HG03066 (cell line): ENCODE data around the gene CBFA2T3.
"Not testable (repeated sequence)": the region's sequence is repeated elsewhere in the genome, so short reads cannot be mapped to it uniquely, and the experiment has no call there.

Experiments
- ATAC-seq: cut with Tn5 transposase; IDR thresholded peaks from one replicate; pipeline ENCODE4 v1.9.1; 2021; ENCODE audit warnings: low read depth; ENCODE audit not compliant: unreplicated experiment

Gene CBFA2T3

DNA sequence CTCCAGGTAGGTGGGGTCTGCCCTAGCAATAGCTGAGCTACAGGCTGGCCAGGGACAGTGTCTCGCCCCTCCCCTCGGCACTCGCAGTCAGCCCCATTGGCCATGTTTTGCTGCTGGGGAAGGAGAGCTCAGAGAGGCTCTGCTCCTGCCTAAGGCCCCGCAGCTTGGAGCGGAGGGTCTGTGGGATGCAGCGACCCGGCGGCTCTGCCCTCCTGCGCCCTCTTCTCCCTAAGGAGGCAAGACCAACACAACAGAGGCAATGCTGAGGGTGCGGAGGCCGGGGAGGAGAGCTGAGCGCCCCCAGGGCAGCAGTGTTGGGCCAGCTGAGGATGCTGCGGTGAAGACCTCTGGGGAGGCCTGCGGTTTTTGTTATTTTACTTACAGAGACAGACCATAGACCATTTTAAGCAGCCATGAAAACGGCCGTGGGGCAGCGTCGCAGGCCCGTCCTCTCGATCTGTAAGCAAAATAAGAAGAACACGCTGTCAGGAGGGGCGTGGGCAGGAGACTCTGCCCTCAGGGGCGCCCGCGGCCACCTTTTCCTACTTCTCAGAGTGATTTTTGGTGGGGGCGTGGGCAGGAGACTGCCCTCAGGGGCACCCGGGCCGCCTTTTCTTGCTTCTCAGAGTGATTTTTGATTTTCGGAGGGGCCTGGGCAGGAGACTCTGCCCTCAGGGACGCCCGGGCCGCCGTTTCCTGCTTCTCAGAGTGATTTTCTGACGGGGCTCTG is 79.1 kb downstream of the CBFA2T3 start:
- no peak for ATAC-seq

DNA sequence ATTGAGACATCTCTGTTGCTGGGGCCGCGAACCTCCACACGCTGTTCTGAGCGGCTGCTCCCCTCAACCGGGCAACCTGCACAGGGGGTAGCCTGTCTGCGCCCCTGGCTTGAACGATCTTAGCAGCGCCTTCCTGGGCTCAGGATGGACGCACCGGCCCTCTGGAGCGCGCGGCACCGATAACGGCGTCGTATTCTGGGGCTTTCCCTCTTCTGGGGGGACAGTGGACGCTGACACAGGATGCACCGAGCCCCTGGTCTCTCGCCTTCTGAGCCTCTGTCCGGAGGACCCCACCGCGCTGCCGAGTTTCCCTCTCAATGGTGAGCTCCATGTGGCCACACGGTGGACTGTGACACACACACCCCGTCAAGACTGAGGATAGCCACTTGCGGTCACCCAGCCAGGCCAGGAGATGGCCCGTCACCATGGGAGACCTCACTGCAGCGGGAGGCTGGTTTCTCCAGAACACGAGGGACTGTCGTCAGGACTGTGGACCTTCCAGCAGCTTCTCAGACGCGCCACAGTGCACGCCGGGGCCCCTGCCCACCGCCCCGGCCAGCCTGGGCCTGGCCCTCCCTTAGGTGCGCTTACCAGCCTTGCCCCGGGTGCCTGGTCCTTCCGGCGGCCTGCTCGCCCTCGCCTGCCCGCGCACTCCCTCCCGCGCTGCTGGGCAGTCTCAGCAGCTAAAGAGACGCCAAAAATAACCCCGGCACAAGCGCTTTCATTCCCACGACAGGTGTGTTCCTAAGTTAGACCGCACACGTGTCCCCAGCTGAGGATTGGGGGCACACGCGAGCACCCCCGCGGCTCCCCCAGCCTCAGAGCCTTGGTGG is 80.6 kb downstream of the CBFA2T3 start:
- no peak for ATAC-seq

DNA sequence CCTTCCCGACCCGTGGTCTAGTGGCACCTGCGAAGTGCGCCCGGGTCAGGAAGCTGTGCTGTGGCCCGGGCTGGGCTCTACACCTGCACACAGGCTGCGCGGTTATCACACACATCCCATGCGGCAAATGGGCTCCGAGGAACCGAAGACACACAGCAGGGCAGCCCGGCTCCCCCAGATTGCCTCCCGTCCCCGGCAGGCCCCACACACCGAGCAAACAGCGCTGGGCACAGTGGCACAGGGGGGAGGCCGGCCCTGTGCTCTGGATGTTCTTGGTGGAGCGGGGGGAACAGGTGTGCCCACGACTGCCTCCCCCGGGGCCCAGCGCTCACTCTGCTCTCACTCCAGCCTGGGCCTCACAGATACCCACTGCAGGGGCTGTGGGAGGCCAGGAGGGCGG is 81.7 kb downstream of the CBFA2T3 start:
- no peak for ATAC-seq

DNA sequence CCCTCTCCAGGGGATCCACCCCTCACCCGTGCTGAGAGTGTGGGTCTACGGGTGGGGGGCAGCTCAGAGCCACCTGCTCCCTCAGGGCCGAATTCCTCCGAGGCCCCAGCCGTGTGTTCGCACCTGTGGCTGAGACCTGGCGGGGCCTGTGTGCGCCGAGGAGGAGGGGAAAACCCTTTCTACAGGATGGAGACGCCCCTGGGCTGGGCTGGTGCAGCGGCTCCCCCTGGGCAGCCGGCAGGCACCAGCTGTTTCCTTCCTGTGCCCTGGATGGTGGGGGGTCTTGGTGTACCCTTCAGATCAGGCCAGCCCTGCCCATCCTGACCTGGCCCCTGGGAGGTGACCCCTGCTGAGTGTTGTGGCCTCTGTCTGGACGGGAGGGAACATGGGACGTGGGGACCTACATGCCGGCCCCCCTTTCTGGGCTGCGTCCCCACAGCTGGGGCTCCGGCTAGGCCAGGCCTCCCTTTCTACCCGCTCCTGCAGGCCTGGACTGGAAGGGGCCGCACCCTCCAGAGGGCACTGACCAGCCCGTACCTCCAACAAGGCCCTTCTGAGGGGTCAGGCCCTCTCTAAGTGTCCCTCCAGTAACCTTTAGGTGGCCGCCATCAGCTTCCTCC is 82.2 kb downstream of the CBFA2T3 start:
- ATAC-seq, result no peak

DNA sequence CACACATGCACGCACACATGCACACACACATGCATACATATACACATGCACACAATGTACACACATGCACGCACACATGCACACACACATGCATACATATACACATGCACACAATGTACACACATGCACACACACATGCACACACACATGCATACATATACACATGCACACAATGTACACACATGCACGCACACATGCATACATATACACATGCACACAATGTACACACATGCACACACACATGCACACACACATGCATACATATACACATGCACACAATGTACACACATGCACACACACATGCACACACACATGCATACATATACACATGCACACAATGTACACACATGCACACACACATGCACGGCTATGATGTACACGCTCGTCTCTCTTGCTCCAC is 82.7 kb downstream of the CBFA2T3 start:
- ATAC-seq, result not testable (repeated sequence)

DNA sequence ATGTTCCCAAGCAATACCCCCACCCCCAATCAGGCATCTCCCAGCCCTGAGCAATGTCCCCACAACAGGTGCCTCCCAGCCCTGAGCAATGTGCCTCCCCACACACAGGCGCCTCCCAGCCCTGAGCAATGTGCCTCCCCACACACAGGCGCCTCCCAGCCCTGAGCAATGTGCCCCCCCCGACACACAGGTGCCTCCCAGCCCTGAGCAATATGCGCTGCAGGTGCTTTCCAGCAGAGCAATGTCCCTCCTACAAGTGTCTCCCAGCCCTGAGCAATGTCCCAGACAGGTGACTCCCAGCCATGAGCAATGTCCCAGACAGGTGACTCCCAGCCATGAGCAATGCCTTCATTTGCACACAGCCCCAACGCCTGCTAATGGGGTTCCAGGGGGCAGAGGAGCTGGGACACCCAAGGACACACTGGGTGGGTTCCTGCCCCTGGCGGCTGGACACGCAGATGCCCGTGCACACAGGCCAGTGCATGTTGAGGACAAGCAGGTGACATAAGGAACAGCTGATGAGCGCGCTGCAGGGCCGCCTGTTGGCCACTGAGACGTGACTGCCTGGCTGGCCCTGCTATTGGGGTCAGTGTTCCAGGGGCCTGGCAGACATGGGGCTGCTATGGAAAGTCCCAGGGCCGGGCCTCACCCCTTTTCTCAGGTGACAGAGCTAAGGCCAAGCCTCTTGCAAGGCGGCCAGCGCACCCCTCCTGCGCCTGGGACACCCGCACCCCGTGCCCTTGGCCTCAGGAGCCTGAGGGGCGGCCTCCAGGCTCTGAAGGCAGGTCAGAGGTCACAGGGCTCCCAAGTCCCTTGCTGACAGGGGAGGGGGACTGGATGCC is 83.7 kb downstream of the CBFA2T3 start:
- ATAC-seq, result no peak

DNA sequence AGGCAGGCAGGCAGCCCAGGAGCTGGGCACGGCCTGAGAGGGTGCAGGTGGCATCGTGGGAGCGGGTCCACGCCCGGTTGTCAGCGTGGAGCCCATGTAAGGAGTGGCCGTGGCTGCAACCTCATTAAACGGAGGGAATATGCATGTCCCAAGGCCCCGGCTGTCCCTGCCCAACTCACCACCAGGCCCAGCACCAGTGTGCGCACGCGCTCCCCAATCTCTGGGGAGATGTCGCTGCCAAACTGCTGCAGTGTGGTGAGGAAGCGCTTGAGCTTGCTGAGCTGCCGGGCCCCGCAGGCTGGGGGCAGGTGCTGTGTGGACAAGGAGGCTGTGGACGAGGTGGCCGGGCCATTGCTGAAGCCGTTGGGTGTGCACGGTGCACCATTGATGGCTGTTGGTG is 84.9 kb downstream of the CBFA2T3 start:
- ATAC-seq, result no peak

DNA sequence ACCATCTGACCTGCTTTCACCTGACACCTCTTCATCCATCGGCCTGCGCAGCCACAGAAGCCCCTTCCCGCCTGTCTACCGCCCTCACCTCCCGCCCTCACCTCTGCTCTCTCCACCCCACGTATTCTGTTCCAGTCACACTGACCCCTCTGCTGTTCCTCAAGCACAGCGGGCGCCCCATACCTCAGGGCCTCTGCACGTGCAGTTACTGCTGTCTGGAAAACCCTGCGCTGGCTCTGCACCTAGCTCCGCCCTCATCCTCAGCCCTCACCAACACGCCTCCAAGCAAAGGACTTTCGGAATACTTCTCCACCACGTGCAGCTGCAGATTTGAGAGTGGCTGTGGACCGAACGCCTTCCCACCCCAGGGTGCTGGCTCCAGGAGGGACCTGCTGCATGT is 85.9 kb downstream of the CBFA2T3 start:
- no peak for ATAC-seq

DNA sequence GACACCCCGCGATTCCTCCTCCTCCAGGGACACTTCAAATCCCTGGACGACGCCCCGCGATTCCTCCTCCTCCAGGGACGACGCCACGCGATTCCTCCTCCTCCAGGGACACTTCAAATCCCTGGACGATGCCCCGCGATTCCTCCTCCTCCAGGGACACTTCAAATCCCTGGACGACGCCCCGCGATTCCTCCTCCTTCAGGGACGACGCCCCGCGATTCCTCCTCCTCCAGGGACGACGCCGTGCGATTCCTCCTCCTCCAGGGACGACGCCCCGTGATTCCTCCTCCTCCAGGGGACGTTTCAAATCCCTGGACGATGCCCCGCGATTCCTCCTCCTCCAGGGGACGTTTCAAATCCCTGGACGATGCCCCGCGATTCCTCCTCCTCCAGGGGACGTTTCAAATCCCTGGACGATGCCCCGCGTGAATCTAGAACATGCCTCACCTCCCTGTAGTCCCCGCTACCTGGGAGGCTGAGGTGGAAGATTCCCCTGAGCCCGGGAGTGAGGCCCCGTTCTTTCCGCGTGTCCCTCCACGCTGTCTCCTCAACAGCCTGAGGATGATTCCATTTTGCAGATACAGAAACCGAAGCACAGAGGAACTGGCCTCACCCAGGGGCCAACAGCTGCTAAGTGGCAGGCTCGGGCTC is 87.2 kb downstream of the CBFA2T3 start:
- ATAC-seq, result not testable (repeated sequence)

DNA sequence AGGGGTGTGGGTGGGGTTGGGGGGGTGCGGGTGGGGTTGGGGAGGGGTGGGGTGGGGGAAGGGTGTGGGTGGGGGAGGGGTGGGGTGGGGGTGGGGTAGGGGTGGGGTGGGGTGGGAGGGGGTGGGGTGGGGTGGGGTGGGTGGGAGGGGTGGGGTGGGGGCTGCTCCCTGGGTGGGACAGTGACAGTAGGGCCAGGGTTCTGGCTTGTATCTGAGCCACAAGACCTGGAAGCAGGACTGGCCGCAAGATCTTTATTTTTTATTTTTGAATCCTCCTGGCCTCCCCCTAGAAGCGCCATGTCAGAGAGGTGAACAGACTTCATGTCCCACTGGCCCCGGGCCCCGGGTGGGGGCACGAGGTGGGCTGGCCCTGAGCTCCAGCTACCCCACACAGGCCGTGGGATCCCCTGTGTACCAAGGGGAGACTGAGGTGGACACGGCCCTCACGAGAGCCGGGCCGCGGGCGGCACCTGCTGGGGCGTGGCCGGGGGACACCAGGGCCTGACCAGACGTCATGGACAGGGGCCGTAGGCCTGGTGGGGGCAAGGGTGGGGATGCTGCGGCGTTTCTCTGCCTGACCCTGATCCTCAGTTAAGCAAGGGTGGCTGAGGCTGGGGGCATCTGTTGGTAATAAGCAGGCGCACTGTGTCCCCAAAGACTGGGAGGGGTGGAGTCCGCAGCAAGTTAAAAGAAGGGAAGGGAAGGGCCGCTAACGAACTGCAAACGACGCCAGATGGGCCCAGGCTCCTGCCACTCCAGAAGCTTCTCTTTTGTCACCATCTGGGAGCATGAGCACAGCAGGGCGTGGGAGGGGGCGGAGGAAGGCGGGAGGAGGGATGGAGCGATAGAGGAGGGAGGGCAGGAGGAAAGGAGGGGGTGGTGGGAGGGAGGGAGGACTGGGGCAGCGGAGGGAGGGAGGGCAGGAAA is 88.3 kb downstream of the CBFA2T3 start:
- ATAC-seq, result no peak

DNA sequence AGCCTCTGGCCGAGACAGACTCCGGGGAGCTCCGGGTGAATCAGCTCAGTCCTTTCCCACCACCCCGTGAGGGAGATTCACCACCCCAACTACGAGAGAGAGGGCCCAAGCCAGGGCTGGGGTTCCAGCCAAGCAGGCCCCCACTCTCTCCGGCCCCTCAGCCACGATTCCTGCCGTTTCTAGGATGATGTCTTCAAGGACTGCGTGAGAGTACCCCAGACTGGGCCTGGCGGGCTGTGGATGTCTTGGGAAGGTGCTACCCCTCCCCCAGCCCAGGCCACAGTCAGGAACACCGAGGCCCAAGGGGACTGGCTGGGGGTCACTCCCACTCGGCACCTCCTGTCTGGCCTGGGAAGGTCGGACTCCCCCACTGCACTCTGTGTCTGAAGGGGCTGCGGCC is 89.0 kb downstream of the CBFA2T3 start:
- ATAC-seq, result no peak

DNA sequence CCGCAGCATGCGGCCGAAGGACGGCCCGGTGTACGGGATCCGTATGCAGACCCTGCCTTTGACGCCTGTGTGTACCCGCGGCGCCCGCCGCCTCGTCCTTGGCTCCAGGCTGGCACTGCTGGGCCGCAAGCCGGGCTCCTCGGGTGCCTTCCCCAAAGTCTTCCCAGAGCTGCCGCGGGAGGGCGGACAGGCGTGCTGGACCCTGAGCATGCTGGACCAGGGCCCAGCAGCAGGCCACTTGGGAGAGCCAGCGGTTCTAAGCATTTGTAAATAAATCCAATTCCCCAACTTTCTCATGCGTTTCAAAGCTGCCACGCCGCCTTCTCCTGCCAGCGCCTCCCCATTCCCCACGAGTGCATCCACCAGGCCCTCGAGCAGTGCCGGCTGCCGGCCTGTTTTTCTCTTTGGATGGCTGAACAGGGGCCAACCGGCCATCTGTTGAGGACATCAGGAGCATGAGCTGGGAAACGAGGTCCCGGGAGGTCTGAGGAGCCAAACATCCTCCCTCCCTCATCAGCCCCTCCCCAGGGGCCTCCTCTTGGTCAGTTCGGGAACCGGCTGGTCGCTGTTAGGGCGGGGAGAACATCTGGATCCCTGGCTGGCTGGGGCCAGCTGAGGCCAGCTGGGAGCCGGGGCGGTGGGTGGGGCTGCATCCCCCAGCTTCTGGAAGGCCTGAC is 90.0 kb downstream of the CBFA2T3 start:
- no peak for ATAC-seq

DNA sequence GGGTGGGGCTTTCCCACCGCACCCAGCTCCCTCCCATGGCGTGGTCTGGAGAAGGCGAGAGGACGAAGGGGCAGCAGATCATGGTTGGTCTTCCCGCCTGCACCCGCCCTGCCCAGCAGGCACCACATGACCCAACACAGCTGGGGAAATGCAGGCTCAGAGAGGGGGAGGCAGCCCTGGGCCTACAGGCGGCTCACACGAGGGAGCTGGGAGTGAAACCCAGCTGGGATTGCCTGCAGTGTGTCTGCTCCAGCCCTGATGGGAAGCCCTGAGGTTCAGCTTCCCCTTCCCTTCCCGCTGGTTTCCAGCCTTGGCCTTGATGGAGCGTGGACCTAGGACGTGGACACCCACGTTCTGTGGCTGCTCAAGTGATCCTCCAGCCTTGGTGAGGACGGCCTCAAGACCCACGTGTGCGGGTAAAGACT is 90.6 kb downstream of the CBFA2T3 start:
- ATAC-seq, result no peak

DNA sequence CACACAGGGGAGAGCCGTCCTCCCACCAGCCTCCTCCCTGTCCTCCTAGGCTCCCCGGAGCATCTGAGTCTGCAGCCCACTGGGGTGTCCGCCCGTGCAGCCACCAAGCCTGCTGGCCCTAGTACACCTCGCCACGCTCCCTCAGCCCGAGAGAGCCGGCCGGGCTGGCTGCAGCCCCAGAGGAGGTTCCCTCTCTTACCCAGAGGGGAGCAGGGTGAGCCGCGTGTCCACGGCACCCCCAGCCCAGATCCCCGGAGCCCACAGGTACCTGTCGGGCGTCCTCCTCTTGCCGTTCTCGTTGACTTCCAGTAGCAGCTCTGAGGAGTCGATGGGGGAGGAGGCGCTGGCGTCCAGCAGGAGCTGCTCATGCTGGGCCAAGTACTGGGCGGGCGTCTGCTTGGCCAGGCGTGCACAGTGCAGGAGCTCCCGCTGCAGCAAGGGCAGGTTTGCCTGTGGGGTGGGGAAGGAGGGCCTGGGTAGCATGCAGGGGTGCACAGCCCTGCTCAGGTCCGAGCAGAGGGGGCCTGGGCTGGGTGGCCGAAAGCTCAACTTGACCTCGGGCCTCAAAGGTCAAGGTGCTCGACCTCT is 91.2 kb downstream of the CBFA2T3 start:
- ATAC-seq, result no peak

DNA sequence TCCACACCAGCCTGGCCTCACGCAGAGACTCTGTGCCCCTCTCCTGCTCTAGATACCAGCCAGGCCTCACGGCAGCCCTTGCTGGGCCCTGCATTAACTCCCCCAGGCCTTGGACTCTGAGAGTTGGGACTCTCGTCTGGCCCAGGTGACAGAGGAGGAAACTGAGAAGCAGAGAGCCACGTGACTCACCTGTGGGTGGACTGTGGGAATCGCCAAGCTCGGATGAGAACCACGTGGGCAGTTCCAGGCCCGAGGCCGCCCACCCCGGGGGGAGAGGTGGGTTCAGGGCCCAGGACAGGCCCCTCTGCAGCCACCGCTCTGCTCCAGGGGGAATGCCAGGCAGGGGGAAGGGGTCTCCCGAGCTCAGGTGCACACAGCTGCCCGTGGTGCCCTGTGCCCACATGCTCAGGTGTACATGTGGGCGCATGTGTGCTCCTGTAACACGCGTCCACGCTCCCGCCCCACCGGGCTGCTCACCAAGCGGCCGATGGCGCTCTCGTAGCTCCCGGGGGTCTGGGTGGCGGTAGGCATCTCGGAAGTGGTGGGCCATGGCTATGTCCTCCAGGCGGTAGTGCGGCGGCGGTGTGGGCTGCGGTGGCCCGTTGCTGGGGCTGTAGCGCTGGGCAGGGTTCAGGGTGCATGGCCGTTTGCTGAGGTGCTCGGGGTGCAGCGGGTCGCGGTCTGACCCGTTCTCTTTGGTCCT is 92.3 kb downstream of the CBFA2T3 start:
- no peak for ATAC-seq

DNA sequence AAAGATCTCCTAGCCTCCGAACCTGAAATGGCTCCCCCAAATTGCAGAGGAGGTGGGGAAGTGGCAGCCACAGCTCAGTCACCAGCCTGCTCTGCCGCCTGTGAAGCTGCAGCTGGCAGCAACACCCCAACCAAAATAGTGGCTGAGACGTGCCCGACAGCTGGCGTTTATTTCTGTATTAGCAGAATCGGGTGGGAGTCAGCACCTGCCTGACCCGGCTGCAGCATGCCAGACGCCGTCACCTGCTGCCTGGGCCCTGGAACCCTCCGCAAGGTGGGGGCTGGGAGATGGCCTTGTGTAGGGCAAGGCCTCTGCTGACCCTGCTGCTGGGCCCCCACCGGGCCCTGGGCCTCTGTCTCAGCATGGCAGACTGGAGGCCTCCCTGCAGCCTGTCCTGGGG is 93.1 kb downstream of the CBFA2T3 start:
- no peak for ATAC-seq

DNA sequence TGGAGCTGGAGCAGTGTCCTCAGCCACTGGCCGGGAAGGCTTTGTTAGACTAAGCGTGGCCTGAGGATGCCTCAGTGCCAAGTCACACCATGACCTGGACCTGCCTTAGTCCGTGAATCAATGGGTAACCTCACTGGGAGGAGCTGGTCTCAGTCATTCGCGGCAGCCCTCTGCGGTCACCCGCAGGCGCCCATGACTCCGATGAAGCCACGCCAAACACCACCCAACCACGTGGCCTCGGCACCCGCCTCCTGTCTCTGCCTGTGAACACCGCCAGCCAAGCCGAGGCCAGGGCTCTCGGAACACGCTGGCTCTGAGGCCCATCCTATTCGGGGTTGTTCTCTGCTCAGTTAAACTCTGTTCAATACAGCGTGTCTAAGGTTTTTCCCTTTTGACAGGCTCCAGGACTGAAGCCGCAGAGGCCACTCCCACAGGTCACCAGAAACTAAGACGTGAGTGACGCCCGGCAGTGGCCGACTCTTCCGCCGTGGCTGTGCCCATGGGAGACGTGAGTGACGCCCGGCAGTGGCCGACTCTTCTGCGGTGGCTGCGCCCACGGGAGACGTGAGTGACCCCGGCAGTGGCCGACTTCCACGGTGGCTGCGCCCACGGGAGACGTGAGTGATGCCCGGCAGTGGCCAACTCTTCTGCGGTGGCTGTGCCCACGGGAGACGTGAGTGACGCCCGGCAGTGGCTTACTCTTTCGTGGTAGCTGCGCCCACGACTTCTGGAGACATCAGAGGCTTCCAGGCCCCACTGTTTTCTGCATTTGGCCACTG is 93.7 kb downstream of the CBFA2T3 start:
- ATAC-seq, result no peak
